ENCODE data around the gene CIDEC.

- TF ChIP-seq CTCF (IDR thresholded peaks at IDR 0.05) (no peak), POLR2A (IDR thresholded peaks at IDR 0.05) (no peak)
Measured at GRCh38 chr3:9870978-9871377, 9.1 kb downstream of the CIDEC start.

All from Peyer's patch (tissue), 4 donors.